Measurements from ENCODE around the gene LUZP2. TPM values are rescaled to one million over a fixed set of nuclear protein-coding genes. Genes with fewer than 3 reads are reported as not detected.

Gene LUZP2
- total RNA-seq, 2 donors from 2014 or later, result not detected

- ATAC-seq (replicated peaks in 1 of 2) (no peak), DNase-seq (no peak)
- Mint-ChIP-seq H3K36me3 (ENCODE audit: insufficient read depth in 2 of 2) (no peaks in the 10 kb centered on the region), H3K4me1 (ENCODE audit: low read depth) (no peaks in the 10 kb centered on the region), H3K27me3 (ENCODE audit: low read depth) (no peaks in the 10 kb centered on the region), H3K9me3 (peaks cover 4 to 6% of the 10 kb centered on the region in 2 donors), H3K4me3 (no peak overlapping the region), H3K27ac (no peak overlapping the region)
These were observed 17.4 kb downstream of the LUZP2 start for GRCh38 chr11:24514219-24514594.

- no peaks in the 10 kb centered on the region for H3K4me1 Mint-ChIP-seq (ENCODE audit: low read depth)
- peaks cover 4 to 6% of the 10 kb centered on the region in 2 donors for H3K9me3 Mint-ChIP-seq
- H3K4me3 Mint-ChIP-seq, result no peak overlapping the region
- no peak overlapping the region for H3K27ac Mint-ChIP-seq
- no peak for DNase-seq
- ATAC-seq (replicated peaks in 1 of 2), result no peak
- no peaks in the 10 kb centered on the region for H3K36me3 Mint-ChIP-seq (ENCODE audit: insufficient read depth in 2 of 2)
- H3K27me3 Mint-ChIP-seq (ENCODE audit: low read depth), result no peaks in the 10 kb centered on the region
These were observed 18.8 kb downstream of the LUZP2 start for GRCh38 chr11:24515632-24516031.

GRCh38 chr11:24516638-24517037 is 19.8 kb downstream of the LUZP2 start:
- H3K27me3 Mint-ChIP-seq (ENCODE audit: low read depth), result no peaks in the 10 kb centered on the region
- H3K36me3 Mint-ChIP-seq (ENCODE audit: insufficient read depth in 2 of 2), result no peaks in the 10 kb centered on the region
- no peaks in the 10 kb centered on the region for H3K4me1 Mint-ChIP-seq (ENCODE audit: low read depth)

GRCh38 chr11:24521601-24522000 is 24.7 kb downstream of the LUZP2 start:
- peaks cover 0 to 2% of the 10 kb centered on the region in 2 donors for H3K9me3 Mint-ChIP-seq
- ATAC-seq (replicated peaks in 1 of 2) (no peak), DNase-seq (no peak)
- H3K4me1 Mint-ChIP-seq (ENCODE audit: low read depth), result no peaks in the 10 kb centered on the region
- no peak overlapping the region for H3K4me3 Mint-ChIP-seq
- no peak overlapping the region for H3K27ac Mint-ChIP-seq
- H3K36me3 Mint-ChIP-seq (ENCODE audit: insufficient read depth in 2 of 2), result no peaks in the 10 kb centered on the region
- no peaks in the 10 kb centered on the region for H3K27me3 Mint-ChIP-seq (ENCODE audit: low read depth)

More at GRCh38 chr11:24516638-24517037, 19.8 kb downstream of the LUZP2 start:
- Mint-ChIP-seq H3K27ac (no peak overlapping the region), H3K9me3 (peaks cover 4 to 6% of the 10 kb centered on the region in 2 donors), H3K4me3 (no peak overlapping the region)
- no peak for ATAC-seq (replicated peaks in 1 of 2)
- no peak for DNase-seq

GRCh38 chr11:24524156-24524555 is 27.3 kb downstream of the LUZP2 start:
- DNase-seq (no peak), ATAC-seq (replicated peaks in 1 of 2) (no peak)
- Mint-ChIP-seq H3K4me1 (ENCODE audit: low read depth) (no peaks in the 10 kb centered on the region), H3K27me3 (ENCODE audit: low read depth) (no peaks in the 10 kb centered on the region), H3K4me3 (no peak overlapping the region), H3K27ac (no peak overlapping the region), H3K36me3 (ENCODE audit: insufficient read depth in 2 of 2) (no peaks in the 10 kb centered on the region), H3K9me3 (peaks cover 0 to 2% of the 10 kb centered on the region in 2 donors)

- H3K4me3 Mint-ChIP-seq, result no peak overlapping the region
- no peak overlapping the region for H3K27ac Mint-ChIP-seq
- DNase-seq (no peak), ATAC-seq (replicated peaks in 1 of 2) (no peak)
- H3K4me1 Mint-ChIP-seq (ENCODE audit: low read depth), result no peaks in the 10 kb centered on the region
- H3K9me3 Mint-ChIP-seq, result peaks cover 2 to 3% of the 10 kb centered on the region in 2 donors
- no peaks in the 10 kb centered on the region for H3K36me3 Mint-ChIP-seq (ENCODE audit: insufficient read depth in 2 of 2)
- H3K27me3 Mint-ChIP-seq (ENCODE audit: low read depth), result no peaks in the 10 kb centered on the region
These were observed 34.7 kb downstream of the LUZP2 start for GRCh38 chr11:24531528-24531927.

- no peak for ATAC-seq (replicated peaks in 1 of 2)
- H3K4me3 Mint-ChIP-seq, result no peak overlapping the region
- H3K27me3 Mint-ChIP-seq (ENCODE audit: low read depth), result no peaks in the 10 kb centered on the region
- H3K27ac Mint-ChIP-seq, result no peak overlapping the region
- DNase-seq, result no peak
- H3K36me3 Mint-ChIP-seq (ENCODE audit: insufficient read depth in 2 of 2), result no peaks in the 10 kb centered on the region
- no peaks in the 10 kb centered on the region for H3K4me1 Mint-ChIP-seq (ENCODE audit: low read depth)
- H3K9me3 Mint-ChIP-seq, result peaks cover 4 to 5% of the 10 kb centered on the region in 2 donors
These were observed 46.9 kb downstream of the LUZP2 start for GRCh38 chr11:24543771-24544170.

- no peak for DNase-seq
- H3K36me3 Mint-ChIP-seq (ENCODE audit: insufficient read depth in 2 of 2), result no peaks in the 10 kb centered on the region
- no peak for ATAC-seq (replicated peaks in 1 of 2)
- H3K4me1 Mint-ChIP-seq (ENCODE audit: low read depth), result no peaks in the 10 kb centered on the region
- no peak overlapping the region for H3K27ac Mint-ChIP-seq
- no peak overlapping the region for H3K4me3 Mint-ChIP-seq
- H3K9me3 Mint-ChIP-seq, result peaks cover 2 to 3% of the 10 kb centered on the region in 2 donors
- H3K27me3 Mint-ChIP-seq (ENCODE audit: low read depth), result no peaks in the 10 kb centered on the region
These were observed 59.8 kb downstream of the LUZP2 start for GRCh38 chr11:24556693-24557092.

- ATAC-seq (replicated peaks in 1 of 2) (no peak), DNase-seq (no peak)
- no peaks in the 10 kb centered on the region for H3K36me3 Mint-ChIP-seq (ENCODE audit: insufficient read depth in 2 of 2)
- H3K4me1 Mint-ChIP-seq (ENCODE audit: low read depth), result no peaks in the 10 kb centered on the region
- H3K27ac Mint-ChIP-seq, result no peak overlapping the region
- no peak overlapping the region for H3K4me3 Mint-ChIP-seq
- no peaks in the 10 kb centered on the region for H3K27me3 Mint-ChIP-seq (ENCODE audit: low read depth)
- peaks cover 2 to 3% of the 10 kb centered on the region in 2 donors for H3K9me3 Mint-ChIP-seq
These were observed 62.5 kb downstream of the LUZP2 start for GRCh38 chr11:24559315-24559714.

GRCh38 chr11:24560324-24560723 is 63.5 kb downstream of the LUZP2 start:
- Mint-ChIP-seq H3K4me3 (no peak overlapping the region), H3K27me3 (ENCODE audit: low read depth) (no peaks in the 10 kb centered on the region), H3K27ac (no peak overlapping the region), H3K4me1 (ENCODE audit: low read depth) (no peaks in the 10 kb centered on the region), H3K36me3 (ENCODE audit: insufficient read depth in 2 of 2) (no peaks in the 10 kb centered on the region), H3K9me3 (peaks cover 2 to 3% of the 10 kb centered on the region in 2 donors)
- DNase-seq, result no peak
- ATAC-seq (replicated peaks in 1 of 2), result no peak

- no peak for ATAC-seq (replicated peaks in 1 of 2)
- Mint-ChIP-seq H3K9me3 (peaks cover 1 to 3% of the 10 kb centered on the region in 2 donors), H3K27me3 (ENCODE audit: low read depth) (no peaks in the 10 kb centered on the region)
These were observed 70.5 kb downstream of the LUZP2 start for GRCh38 chr11:24567380-24567779.

GRCh38 chr11:24572376-24572775 is 75.5 kb downstream of the LUZP2 start:
- no peak overlapping the region for H3K4me3 Mint-ChIP-seq
- H3K4me1 Mint-ChIP-seq (ENCODE audit: low read depth), result no peaks in the 10 kb centered on the region
- ATAC-seq (replicated peaks in 1 of 2) (no peak), DNase-seq (no peak)
- H3K27me3 Mint-ChIP-seq (ENCODE audit: low read depth), result no peaks in the 10 kb centered on the region
- H3K9me3 Mint-ChIP-seq, result peaks cover 5 to 6% of the 10 kb centered on the region in 2 donors
- H3K27ac Mint-ChIP-seq, result no peak overlapping the region
- no peaks in the 10 kb centered on the region for H3K36me3 Mint-ChIP-seq (ENCODE audit: insufficient read depth in 2 of 2)

More at GRCh38 chr11:24567380-24567779, 70.5 kb downstream of the LUZP2 start:
- H3K27ac Mint-ChIP-seq, result no peak overlapping the region
- no peaks in the 10 kb centered on the region for H3K4me1 Mint-ChIP-seq (ENCODE audit: low read depth)
- H3K36me3 Mint-ChIP-seq (ENCODE audit: insufficient read depth in 2 of 2), result no peaks in the 10 kb centered on the region
- no peak overlapping the region for H3K4me3 Mint-ChIP-seq
- no peak for DNase-seq

- H3K4me3 Mint-ChIP-seq, result no peak overlapping the region
- H3K27ac Mint-ChIP-seq, result no peak overlapping the region
- H3K9me3 Mint-ChIP-seq, result peaks cover 5 to 6% of the 10 kb centered on the region in 2 donors
- no peaks in the 10 kb centered on the region for H3K36me3 Mint-ChIP-seq (ENCODE audit: insufficient read depth in 2 of 2)
- no peaks in the 10 kb centered on the region for H3K27me3 Mint-ChIP-seq (ENCODE audit: low read depth)
- no peaks in the 10 kb centered on the region for H3K4me1 Mint-ChIP-seq (ENCODE audit: low read depth)
- ATAC-seq (replicated peaks in 1 of 2) (no peak), DNase-seq (no peak)
These were observed 77.6 kb downstream of the LUZP2 start for GRCh38 chr11:24574461-24574860.

- no peaks in the 10 kb centered on the region for H3K36me3 Mint-ChIP-seq (ENCODE audit: insufficient read depth in 2 of 2)
- no peak for ATAC-seq (replicated peaks in 1 of 2)
- H3K4me1 Mint-ChIP-seq (ENCODE audit: low read depth), result no peaks in the 10 kb centered on the region
- peaks cover 5 to 6% of the 10 kb centered on the region in 2 donors for H3K9me3 Mint-ChIP-seq
- DNase-seq, result no peak
- no peaks in the 10 kb centered on the region for H3K27me3 Mint-ChIP-seq (ENCODE audit: low read depth)
- no peak overlapping the region for H3K27ac Mint-ChIP-seq
- no peak overlapping the region for H3K4me3 Mint-ChIP-seq
These were observed 78.5 kb downstream of the LUZP2 start for GRCh38 chr11:24575392-24575791.
